WERI-Rb-1 (cell line): Measurements from ENCODE around the gene COX5A.
"Not testable (repeated sequence)": the region's sequence is repeated elsewhere in the genome, so short reads cannot be mapped to it uniquely, and the experiment has no call there.

Source experiments
- DNase-seq: peaks from one replicate; pipeline ENCODE4 v3.0.0-alpha.2; 2020
- H3K27ac ChIP-seq: fragments of 250-450 bp; sonication (Bioruptor Pico); 2 replicates; pipeline ENCODE4 v1.5.1; 2020; ENCODE audit warnings: mild to moderate bottlenecking, moderate library complexity
- H3K27me3 ChIP-seq: fragments of 250-450 bp; sonication (Bioruptor Pico); 2 replicates; pipeline ENCODE4 v1.5.1; 2021; ENCODE audit warnings: mild to moderate bottlenecking, low read depth, moderate library complexity; ENCODE audit not compliant: insufficient read depth, severe bottlenecking
- H3K36me3 ChIP-seq: fragments of 250-450 bp; sonication (Bioruptor Pico); 2 replicates; pipeline ENCODE4 v1.5.1; 2020; ENCODE audit warnings: mild to moderate bottlenecking, moderate library complexity
- H3K4me3 ChIP-seq: 2 replicates; pipeline ENCODE4 v1.5.1; 2011; ENCODE audit warnings: low read depth, mild to moderate bottlenecking, control low read depth, low read length
- H3K9me3 ChIP-seq: fragments of 250-450 bp; sonication (Bioruptor Pico); 2 replicates; pipeline ENCODE4 v1.5.1; 2021; ENCODE audit warnings: mild to moderate bottlenecking, moderate library complexity; ENCODE audit not compliant: severe bottlenecking
- CTCF ChIP-seq: IDR thresholded peaks from 2 replicates; pipeline ENCODE4 v1.5.1; 2011; ENCODE audit warnings: low read depth, mild to moderate bottlenecking, control low read depth, inconsistent platforms, low read length

COX5A gene

DNA sequence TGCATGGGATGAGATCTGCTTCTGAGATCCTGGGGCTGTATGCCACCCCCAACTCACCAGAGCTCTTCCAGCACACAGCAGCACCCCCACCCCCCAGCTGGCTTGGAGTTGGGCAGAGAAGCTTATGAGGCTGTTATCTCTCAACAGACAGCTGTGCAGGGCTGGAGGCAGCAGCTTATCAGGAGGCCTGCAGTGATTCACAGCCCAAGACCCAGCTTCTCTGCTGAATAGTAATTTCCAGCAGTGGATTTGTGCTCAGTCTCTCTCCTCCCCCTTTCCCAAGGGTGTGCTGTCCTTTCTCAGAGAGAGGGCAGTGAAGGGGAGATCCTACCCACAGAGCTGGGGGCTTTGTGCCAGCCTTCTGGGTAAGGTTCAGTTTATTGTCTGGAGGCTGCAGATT, 16.6 kb upstream of the COX5A start:
- Histone ChIP-seq H3K4me3 (no peak overlapping the region), H3K9me3 (no peaks in the 10 kb centered on the region), H3K27me3 (no peaks in the 10 kb centered on the region), H3K36me3 (no peaks in the 10 kb centered on the region), H3K27ac (peak overlapping the region; percentile 77)
- TF ChIP-seq CTCF, result no peak
- peak; percentile 86 for DNase-seq

DNA sequence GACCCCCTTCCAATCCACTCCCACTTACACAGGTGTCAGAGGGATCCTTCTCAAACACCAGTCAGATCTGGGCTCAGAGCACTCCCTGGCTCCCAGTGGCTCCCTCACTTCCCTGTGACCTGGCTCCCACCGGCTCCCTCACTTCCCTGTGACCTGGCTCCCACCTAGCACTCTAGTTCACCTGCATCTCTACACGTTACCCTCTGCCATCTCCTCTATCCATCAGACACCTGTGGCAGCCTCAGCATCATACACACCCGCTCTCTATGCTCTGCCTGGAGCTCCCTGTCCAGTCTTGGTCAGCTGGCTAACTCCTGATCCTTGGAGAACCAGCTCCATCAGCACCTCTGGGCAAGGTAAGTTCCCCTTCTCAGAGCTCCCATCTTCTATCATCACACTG, 13.1 kb upstream of the COX5A start:
- H3K27me3 ChIP-seq, result no peaks in the 10 kb centered on the region
- no peak overlapping the region for H3K4me3 ChIP-seq
- H3K27ac ChIP-seq, result no peak overlapping the region
- TF ChIP-seq CTCF, result no peak
- no peaks in the 10 kb centered on the region for H3K9me3 ChIP-seq
- no peaks in the 10 kb centered on the region for H3K36me3 ChIP-seq
- no peak for DNase-seq

DNA sequence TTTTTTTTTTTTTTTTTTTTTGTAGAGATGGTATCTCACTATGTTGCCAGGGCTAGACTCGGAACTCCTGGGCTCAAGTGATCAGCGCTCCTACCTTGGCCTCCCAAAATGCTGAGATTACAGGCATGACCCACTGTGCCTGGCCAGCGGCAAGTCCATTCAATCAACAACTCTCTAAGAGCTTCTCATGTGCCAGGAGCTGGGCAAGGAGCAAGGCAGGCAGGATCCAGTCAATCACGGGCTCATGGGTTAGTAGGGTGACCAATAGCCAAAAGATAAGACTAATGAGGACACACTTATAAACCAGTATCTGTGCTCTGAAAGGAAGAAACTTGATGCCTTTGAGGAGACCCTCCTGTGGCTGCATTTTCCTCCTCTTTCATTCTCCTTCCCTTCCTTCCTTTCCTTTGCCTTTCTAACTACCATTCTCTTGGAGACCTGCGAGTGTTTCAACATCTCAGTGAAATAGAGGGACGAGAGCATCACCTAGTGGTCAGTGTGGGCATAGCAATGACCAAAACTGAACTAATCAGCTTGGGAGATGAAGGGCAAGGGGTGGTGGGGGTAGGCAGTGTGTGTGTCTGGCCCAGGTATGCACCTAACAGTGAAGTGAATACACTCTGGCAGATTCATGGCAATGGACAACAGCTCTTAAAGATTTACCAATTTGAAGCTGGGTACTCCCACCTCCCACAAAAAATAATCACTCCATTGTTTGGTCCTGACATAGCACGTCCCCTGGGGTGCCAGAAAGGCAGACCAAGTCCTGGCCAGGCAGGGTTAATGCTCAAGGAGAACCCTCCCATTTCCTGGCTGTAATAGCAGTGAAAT, 12.4 kb upstream of the COX5A start:
- Histone ChIP-seq H3K27ac (peak overlapping the region; percentile 34; the same call in 1 of the 2 replicates), H3K9me3 (no peaks in the 10 kb centered on the region), H3K36me3 (no peaks in the 10 kb centered on the region), H3K27me3 (no peaks in the 10 kb centered on the region), H3K4me3 (no peak overlapping the region)
- TF ChIP-seq CTCF, result peak; percentile 98
- peak; percentile 84 for DNase-seq

DNA sequence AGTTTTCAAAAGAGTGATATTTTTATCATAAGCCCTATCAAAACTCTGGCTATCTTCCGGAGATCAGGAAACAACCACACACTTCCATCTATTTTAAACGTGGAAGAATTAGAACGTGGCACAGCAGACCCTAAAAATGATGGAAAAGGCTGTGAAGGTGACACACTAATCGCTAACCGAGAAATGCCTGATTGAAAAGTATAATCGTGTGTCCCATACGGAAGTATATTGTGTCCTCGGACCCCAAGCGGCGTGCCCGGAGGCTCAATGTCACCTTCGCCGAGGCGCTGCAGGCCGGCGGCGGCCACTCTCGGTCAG, 642 bp downstream of the COX5A start:
- no peak for DNase-seq
- Histone ChIP-seq H3K27me3 (no peaks in the 10 kb centered on the region), H3K9me3 (no peaks in the 10 kb centered on the region), H3K4me3 (peak overlapping the region; percentile 99), H3K27ac (peak overlapping the region; percentile 94), H3K36me3 (peaks cover 27% of the 10 kb centered on the region)
- no peak for TF ChIP-seq CTCF

GRCh38 chr15:74935193-74935592, 2.7 kb downstream of the COX5A start:
- TF ChIP-seq CTCF, result peak; percentile 21; the same call in 1 of the 2 replicates
- peaks cover 40% of the 10 kb centered on the region for H3K36me3 ChIP-seq
- not testable (repeated sequence) for H3K4me3 ChIP-seq, H3K27me3 ChIP-seq, H3K27ac ChIP-seq, H3K9me3 ChIP-seq
- DNase-seq, result peak; percentile 62

DNA sequence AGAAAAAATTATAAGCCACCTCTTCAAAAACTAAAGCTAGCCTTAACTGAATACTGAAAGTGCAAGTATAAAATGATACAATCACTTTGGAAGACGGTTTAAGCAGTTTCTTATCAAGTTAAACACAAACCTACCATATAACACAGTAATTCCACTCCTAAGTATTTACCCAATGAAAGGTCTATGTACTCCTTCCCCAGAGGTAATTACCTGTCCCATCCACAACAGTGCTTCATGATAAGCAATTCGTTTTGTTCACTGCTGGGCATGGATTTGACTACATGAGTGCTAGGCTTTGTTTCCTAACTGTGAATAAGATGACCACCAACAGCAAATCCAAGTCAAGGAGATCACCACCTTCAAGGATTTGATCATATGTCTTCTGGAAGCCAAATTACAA, 4.3 kb downstream of the COX5A start:
- H3K4me3 ChIP-seq, result no peak overlapping the region
- no peak overlapping the region for H3K27ac ChIP-seq
- no peak for DNase-seq
- H3K36me3 ChIP-seq, result peaks cover 52% of the 10 kb centered on the region
- no peak for TF ChIP-seq CTCF
- no peaks in the 10 kb centered on the region for H3K27me3 ChIP-seq
- no peaks in the 10 kb centered on the region for H3K9me3 ChIP-seq
